Peyer's patch (tissue), 4 donors: ENCODE data around the gene TSSK2.

Source experiments
- POLR2A ChIP-seq, 2 donors: fragments of 450-650 bp; IDR thresholded peaks; one replicate each; pipeline ENCODE4 v1.5.1; 2017; ENCODE audit warnings: antibody characterized with exemption in 2 of 2, mild to moderate bottlenecking in 2 of 2, moderate library complexity in 2 of 2
- TF ChIP-seq, protein P1 (sequence below), 6 experiments: fragments of 450-650 bp in 4 of 6; fragments of 200-600 bp in 2 of 6; sonication (generic) in 1 of 6; IDR thresholded peaks; one replicate each; pipeline ENCODE4 v1.5.1; 2017 to 2019; ENCODE audit warnings: antibody characterized with exemption in 6 of 6, mild to moderate bottlenecking in 3 of 6, moderate library complexity in 1 of 6

DNA sequence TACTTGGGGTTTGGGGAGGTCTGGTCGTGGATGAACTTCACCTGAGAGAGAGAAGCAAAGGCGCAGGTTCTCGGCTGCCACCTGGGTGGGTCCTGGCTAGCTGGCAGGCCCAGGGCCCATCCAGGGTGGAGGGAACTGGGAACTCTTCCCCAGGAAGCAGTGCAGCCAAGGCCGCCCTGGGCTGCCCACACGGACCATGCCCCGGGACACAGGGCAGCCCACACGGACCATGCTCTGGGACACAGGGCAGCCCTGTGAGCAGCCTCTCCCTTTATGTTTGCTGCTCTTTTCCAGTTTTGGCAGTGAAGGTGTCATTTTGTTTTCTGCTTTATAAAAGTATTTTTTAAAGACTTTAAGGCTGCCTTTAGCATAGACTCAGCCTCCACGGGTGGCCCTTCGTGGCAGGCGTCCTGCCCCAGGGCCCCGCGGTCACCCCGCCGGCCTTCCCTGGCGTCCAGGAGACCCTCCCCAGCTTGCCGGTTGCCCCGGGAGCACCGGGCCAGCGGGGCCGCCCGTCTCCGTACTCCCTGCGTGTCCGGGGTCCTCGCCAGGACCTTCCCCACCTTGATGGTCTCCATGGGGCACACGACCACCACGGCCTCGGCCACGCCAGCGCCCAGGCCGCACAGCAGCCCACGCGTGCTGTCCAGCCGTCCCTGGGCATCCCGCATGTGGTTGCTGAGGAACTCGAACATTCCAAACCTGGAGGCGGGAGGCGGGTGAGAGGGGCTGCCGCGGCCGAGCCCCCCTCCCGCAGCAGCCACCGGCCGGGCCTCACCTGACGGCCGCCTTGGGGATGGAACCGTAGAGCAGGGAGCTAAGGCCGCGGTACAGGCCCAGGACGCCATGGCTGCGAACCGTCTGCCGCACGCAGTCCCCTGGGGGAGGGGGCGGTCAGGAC is 46.3 kb downstream of the TSSK2 start:
- TF ChIP-seq, protein P1, sequence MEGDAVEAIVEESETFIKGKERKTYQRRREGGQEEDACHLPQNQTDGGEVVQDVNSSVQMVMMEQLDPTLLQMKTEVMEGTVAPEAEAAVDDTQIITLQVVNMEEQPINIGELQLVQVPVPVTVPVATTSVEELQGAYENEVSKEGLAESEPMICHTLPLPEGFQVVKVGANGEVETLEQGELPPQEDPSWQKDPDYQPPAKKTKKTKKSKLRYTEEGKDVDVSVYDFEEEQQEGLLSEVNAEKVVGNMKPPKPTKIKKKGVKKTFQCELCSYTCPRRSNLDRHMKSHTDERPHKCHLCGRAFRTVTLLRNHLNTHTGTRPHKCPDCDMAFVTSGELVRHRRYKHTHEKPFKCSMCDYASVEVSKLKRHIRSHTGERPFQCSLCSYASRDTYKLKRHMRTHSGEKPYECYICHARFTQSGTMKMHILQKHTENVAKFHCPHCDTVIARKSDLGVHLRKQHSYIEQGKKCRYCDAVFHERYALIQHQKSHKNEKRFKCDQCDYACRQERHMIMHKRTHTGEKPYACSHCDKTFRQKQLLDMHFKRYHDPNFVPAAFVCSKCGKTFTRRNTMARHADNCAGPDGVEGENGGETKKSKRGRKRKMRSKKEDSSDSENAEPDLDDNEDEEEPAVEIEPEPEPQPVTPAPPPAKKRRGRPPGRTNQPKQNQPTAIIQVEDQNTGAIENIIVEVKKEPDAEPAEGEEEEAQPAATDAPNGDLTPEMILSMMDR (IDR thresholded peaks at IDR 0.05) = no peak
- peak in 1 of 2 donors; percentile 5 for TF ChIP-seq POLR2A (IDR thresholded peaks at IDR 0.05)
